PC-9 (cell line): Measurements from ENCODE around the gene SESN1. TPM values are rescaled to one million over a fixed set of nuclear protein-coding genes. Genes with fewer than 3 reads are reported as not detected.
A peak's percentile ranks its signal among the peaks of the same experiment; 100 is the strongest.

ENCODE experiments used
- BruUV-seq: library from RNA; stranded (reverse); fragments of 400-500 nt; replicated peaks from 2 replicates; lab custom pipeline; 2021; lab: Mats Ljungman, UMichigan
- CTCF ChIA-PET: fragments of 300-600 bp; sonication (Branson Sonifier 250); formaldehyde crosslinking; loops from one replicate; lab custom pipeline; 2022; ENCODE audit warnings: antibody characterized with exemption; lab: Charles Lee
- POLR2A ChIA-PET: fragments of 300-600 bp; sonication (Branson Sonifier 250); formaldehyde crosslinking; loops from one replicate; lab custom pipeline; 2022; ENCODE audit warnings: antibody characterized with exemption; ENCODE audit not compliant: unreplicated experiment; lab: Charles Lee
- DNase-seq, 2 experiments: peaks; one replicate each; pipeline versions ENCODE4 v3.0.0 to v3.0.0-alpha.2; 2015 to 2022; ENCODE audit warnings: mixed read lengths in 1 of 2
- H2AFZ ChIP-seq: fragments of 200-600 bp; sonication (generic); 2 replicates; pipeline ENCODE4 v1.8.1; 2017; ENCODE audit warnings: antibody characterized with exemption
- H3F3A ChIP-seq: fragments of 200-600 bp; sonication (generic); 2 replicates; pipeline ENCODE4 v1.8.1; 2017; ENCODE audit warnings: antibody characterized with exemption, mild to moderate bottlenecking, low read depth; ENCODE audit not compliant: insufficient read depth
- H3K27ac ChIP-seq: fragments of 200-600 bp; sonication (generic); 2 replicates; pipeline ENCODE4 v1.6.1; 2016; ENCODE audit warnings: mixed run types
- H3K27me3 ChIP-seq: fragments of 200-600 bp; sonication (generic); 2 replicates; pipeline ENCODE4 v1.6.1; 2016; ENCODE audit warnings: low read depth, mixed run types; ENCODE audit not compliant: insufficient read depth
- H3K36me3 ChIP-seq: fragments of 200-600 bp; sonication (generic); 2 replicates; pipeline ENCODE4 v1.6.1; 2016; ENCODE audit warnings: low read depth, mixed run types
- H3K4me1 ChIP-seq: fragments of 200-600 bp; sonication (generic); replicated peaks from 2 replicates; pipeline ENCODE4 v1.6.1; 2016; ENCODE audit warnings: mixed run types; ENCODE audit not compliant: insufficient read depth
- H3K4me2 ChIP-seq: fragments of 200-600 bp; sonication (generic); 2 replicates; pipeline ENCODE4 v1.6.1; 2017; ENCODE audit warnings: mixed run types
- H3K4me3 ChIP-seq: fragments of 200-600 bp; sonication (generic); 2 replicates; pipeline ENCODE4 v1.6.1; 2016; ENCODE audit warnings: mixed run types
- H3K79me2 ChIP-seq: fragments of 200-600 bp; sonication (generic); 2 replicates; pipeline ENCODE4 v1.6.1; 2017; ENCODE audit warnings: low read depth, mixed run types
- H3K9me2 ChIP-seq: fragments of 200-600 bp; sonication (generic); 2 replicates; pipeline ENCODE4 v1.8.1; 2017; ENCODE audit warnings: mild to moderate bottlenecking; ENCODE audit not compliant: insufficient read depth
- H3K9me3 ChIP-seq: fragments of 200-600 bp; sonication (generic); 2 replicates; pipeline ENCODE4 v1.8.1; 2016; ENCODE audit warnings: low read depth; ENCODE audit not compliant: insufficient read depth
- H4K20me1 ChIP-seq: fragments of 200-600 bp; sonication (generic); 2 replicates; pipeline ENCODE4 v1.8.1; 2017; ENCODE audit not compliant: insufficient read depth
- EZH2 ChIP-seq: fragments of 200-600 bp; sonication (generic); IDR thresholded peaks from 2 replicates; pipeline ENCODE4 v1.8.0; 2017; ENCODE audit warnings: antibody characterized with exemption, low read depth
- intact Hi-C: fragments of 100-400 bp; cut with micrococcal nuclease; formaldehyde crosslinking; loops from one replicate; pipeline ENCODE4 v1.10.0; 2022; ENCODE audit not compliant: unreplicated experiment
- total RNA-seq: library from RNA; stranded (reverse); gene quantifications from 2 replicates; pipeline ENCODE4 v1.2.3, GENCODE V29; 2021
- TF ChIP-seq, protein P1 (sequence below): fragments of 200-600 bp; sonication (generic); conservative IDR thresholded peaks from 2 replicates; pipeline ENCODE4 v1.6.1; 2017; ENCODE audit warnings: mixed run types, antibody characterized with exemption, mild to moderate bottlenecking, moderate library complexity

Gene SESN1
- total RNA-seq, 1 experiment from 2014 or later: 6.5 TPM

DNA sequence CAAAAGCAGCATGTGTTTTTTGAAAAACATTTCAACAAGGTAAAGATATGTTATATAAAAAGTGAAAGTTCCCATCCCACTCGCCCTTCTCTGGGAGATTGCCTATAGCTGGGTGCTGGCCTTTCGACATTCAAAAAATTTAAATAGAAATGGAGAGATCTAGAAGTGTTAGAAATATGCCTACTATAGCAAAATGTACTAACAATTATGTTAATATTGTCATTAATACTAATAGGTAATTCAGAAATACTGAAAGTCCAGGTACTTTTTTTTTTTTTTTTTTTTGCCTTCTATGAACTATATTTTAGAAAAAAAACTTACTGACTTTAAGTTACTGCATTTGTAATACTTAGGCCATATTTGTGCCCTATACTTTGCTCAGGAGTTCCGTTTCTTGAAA, 87.1 kb downstream of the SESN1 start:
- no peak overlapping the region for H2AFZ ChIP-seq
- DNase-seq: no peak
- CTCF ChIA-PET: interaction anchor here (0.6 kb wide), 1 partner anchor 385 kb away, joined by 8 read pairs; no protein-coding TSS in a partner anchor
- TF ChIP-seq, protein P1, sequence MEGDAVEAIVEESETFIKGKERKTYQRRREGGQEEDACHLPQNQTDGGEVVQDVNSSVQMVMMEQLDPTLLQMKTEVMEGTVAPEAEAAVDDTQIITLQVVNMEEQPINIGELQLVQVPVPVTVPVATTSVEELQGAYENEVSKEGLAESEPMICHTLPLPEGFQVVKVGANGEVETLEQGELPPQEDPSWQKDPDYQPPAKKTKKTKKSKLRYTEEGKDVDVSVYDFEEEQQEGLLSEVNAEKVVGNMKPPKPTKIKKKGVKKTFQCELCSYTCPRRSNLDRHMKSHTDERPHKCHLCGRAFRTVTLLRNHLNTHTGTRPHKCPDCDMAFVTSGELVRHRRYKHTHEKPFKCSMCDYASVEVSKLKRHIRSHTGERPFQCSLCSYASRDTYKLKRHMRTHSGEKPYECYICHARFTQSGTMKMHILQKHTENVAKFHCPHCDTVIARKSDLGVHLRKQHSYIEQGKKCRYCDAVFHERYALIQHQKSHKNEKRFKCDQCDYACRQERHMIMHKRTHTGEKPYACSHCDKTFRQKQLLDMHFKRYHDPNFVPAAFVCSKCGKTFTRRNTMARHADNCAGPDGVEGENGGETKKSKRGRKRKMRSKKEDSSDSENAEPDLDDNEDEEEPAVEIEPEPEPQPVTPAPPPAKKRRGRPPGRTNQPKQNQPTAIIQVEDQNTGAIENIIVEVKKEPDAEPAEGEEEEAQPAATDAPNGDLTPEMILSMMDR: no peak
- TF ChIP-seq EZH2: no peak
- H3K27ac ChIP-seq: no peak overlapping the region
- peak overlapping the region; percentile 79 for H3K4me2 ChIP-seq
- no peaks in the 10 kb centered on the region for H3F3A ChIP-seq
- no peaks in the 10 kb centered on the region for H3K27me3 ChIP-seq
- no peak overlapping the region for H3K4me3 ChIP-seq
- POLR2A ChIA-PET: no interaction called here
- no peaks in the 10 kb centered on the region for H3K9me2 ChIP-seq
- H3K79me2 ChIP-seq: peaks cover 21% of the 10 kb centered on the region; the same call in 1 of the 2 replicates
- intact Hi-C loops: no loop called here
- H3K4me1 ChIP-seq: peaks cover 31% of the 10 kb centered on the region
- no peaks in the 10 kb centered on the region for H3K9me3 ChIP-seq
- BruUV-seq: no TSS peak
- H3K36me3 ChIP-seq: no peaks in the 10 kb centered on the region
- no peaks in the 10 kb centered on the region for H4K20me1 ChIP-seq

DNA sequence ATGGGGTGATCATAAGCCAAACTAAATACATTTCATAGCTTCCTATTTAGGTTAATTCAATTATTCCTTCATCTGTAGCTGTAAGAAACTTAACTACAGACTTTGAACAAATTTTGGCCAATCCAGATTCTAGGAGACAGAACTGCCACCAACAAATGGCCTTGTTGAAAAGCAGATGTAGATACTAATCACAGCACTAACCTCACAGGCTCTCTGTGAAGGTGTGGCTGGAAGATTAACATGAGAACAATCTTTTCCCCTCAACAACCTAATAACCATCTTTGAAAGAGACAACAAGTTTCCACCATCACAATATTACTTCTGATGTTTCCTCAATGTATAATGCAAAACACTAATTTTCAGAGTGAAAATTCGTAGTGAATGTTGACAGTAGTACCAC, 87.8 kb downstream of the SESN1 start:
- no peaks in the 10 kb centered on the region for H3K9me2 ChIP-seq
- DNase-seq: no peak
- no peaks in the 10 kb centered on the region for H3K27me3 ChIP-seq
- CTCF ChIA-PET: interaction anchor here (0.6 kb wide), 1 partner anchor 385 kb away, joined by 8 read pairs; no protein-coding TSS in a partner anchor
- H3K4me1 ChIP-seq: peaks cover 31% of the 10 kb centered on the region
- H3K79me2 ChIP-seq: peaks cover 21% of the 10 kb centered on the region; the same call in 1 of the 2 replicates
- no peak overlapping the region for H3K4me3 ChIP-seq
- peak overlapping the region; percentile 79; the same call in 1 of the 2 replicates for H3K4me2 ChIP-seq
- no peak overlapping the region for H3K27ac ChIP-seq
- no peaks in the 10 kb centered on the region for H3K9me3 ChIP-seq
- no peak for TF ChIP-seq EZH2
- TF ChIP-seq, protein P1: no peak
- H3K36me3 ChIP-seq: no peaks in the 10 kb centered on the region
- intact Hi-C loops: no loop called here
- no peaks in the 10 kb centered on the region for H3F3A ChIP-seq
- BruUV-seq: no TSS peak
- H2AFZ ChIP-seq: no peak overlapping the region
- POLR2A ChIA-PET: no interaction called here
- no peaks in the 10 kb centered on the region for H4K20me1 ChIP-seq

DNA sequence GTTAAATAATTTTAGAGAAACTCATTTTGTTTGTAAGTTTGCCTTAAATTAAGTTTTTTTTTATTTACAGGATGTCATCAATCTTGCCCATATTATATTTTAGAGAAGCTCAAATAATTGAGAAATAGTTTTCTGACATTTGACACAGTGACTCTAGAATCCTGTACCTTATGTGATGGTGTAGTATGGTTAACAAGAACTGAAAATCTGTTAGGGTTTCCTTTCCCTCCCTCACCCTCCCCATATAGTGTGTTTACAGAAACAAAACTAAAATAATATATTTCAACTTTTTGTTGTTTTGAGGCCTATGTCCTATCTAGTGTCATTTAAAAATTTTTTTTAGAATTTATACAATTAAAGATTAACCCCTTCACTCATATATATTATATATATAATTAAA, 91.8 kb downstream of the SESN1 start:
- H2AFZ ChIP-seq: no peak overlapping the region
- no peaks in the 10 kb centered on the region for H3K9me3 ChIP-seq
- no peak overlapping the region for H3K4me2 ChIP-seq
- ChIA-PET CTCF (no interaction called here), POLR2A (no interaction called here)
- BruUV-seq: no TSS peak
- no peak overlapping the region for H3K27ac ChIP-seq
- no peaks in the 10 kb centered on the region for H3K9me2 ChIP-seq
- no peaks in the 10 kb centered on the region for H3K27me3 ChIP-seq
- intact Hi-C loops: no loop called here
- peaks cover 13% of the 10 kb centered on the region; the same call in 1 of the 2 replicates for H3K79me2 ChIP-seq
- TF ChIP-seq, protein P1: no peak
- TF ChIP-seq EZH2: no peak
- no peak for DNase-seq
- no peak overlapping the region for H3K4me3 ChIP-seq
- H3K36me3 ChIP-seq: no peaks in the 10 kb centered on the region; the same call in 1 of the 2 replicates
- H4K20me1 ChIP-seq: no peaks in the 10 kb centered on the region
- peaks cover 9% of the 10 kb centered on the region for H3K4me1 ChIP-seq
- no peaks in the 10 kb centered on the region for H3F3A ChIP-seq
